Activated CD8-positive, alpha-beta T cell treated with anti-CD3 and anti-CD28 coated beads, Interleukin-2, amount 10 ng/mL, durations not matched to agents 7 days and 5 days (primary cell): ENCODE results near the gene STK38L. TPM values are rescaled to one million over a fixed set of nuclear protein-coding genes. Genes with fewer than 3 reads are reported as not detected.

Source experiments
- ATAC-seq: fragments of 150-1000 bp; cut with Tn5 transposase; one replicate; pipeline ENCODE4 v1.10.0; 2021; ENCODE audit warnings: moderate library complexity
- CTCF ChIA-PET: fragments of 350-600 bp; sonication (Branson Sonifier 250); formaldehyde crosslinking; loops from one replicate; lab custom pipeline; 2021; ENCODE audit warnings: antibody characterized with exemption; lab: Charles Lee
- POLR2A ChIA-PET: fragments of 350-600 bp; sonication (Branson Sonifier 250); formaldehyde crosslinking; loops from one replicate; lab custom pipeline; 2021; ENCODE audit warnings: antibody characterized with exemption; lab: Charles Lee
- DNase-seq: peaks from one replicate; pipeline ENCODE4 v3.0.0-alpha.2; 2020
- H3K27ac Mint-ChIP-seq: one replicate; pipeline ENCODE4 v1.8.0; 2021; ENCODE audit warnings: mild to moderate bottlenecking, mixed read lengths
- H3K27me3 Mint-ChIP-seq: one replicate; pipeline ENCODE4 v1.8.0; 2021; ENCODE audit warnings: low read depth, mixed read lengths
- H3K36me3 Mint-ChIP-seq: one replicate; pipeline ENCODE4 v1.8.0; 2021; ENCODE audit warnings: low read depth, mixed read lengths
- H3K4me1 Mint-ChIP-seq: one replicate; pipeline ENCODE4 v1.8.0; 2021; ENCODE audit warnings: low read depth, mixed read lengths
- H3K4me3 Mint-ChIP-seq: one replicate; pipeline ENCODE4 v1.8.0; 2021; ENCODE audit warnings: mild to moderate bottlenecking, mixed read lengths
- H3K9me3 Mint-ChIP-seq: one replicate; pipeline ENCODE4 v1.8.0; 2022; ENCODE audit warnings: mixed read lengths; ENCODE audit not compliant: insufficient read depth
- total RNA-seq, 2 experiments: library from RNA; stranded (reverse); gene quantifications; one replicate each; pipeline ENCODE4 v1.2.3, GENCODE V29; 2021

STK38L gene
- total RNA-seq, 2 experiments from 2014 or later, result 18.1 to 19.3 TPM

DNA sequence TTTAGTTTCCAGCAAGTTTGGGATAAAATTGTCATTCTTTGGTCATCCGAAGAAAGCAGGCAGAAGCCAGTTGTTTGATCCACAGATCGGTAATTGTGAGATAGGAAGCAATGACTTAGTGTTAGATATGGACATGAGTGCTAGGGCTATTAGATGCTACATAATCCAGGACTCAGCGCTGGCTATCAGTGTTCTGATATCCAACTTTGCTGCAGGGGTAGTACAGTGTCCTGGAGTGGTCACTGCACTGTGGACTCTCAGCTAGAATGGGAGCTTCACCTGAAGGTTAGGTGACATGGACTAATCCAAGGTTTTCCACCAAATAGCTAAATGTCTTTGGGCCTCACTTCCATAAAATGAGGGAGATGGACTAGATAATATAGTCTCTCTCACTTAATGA, 39.9 kb downstream of the STK38L start:
- DNase-seq, result no peak
- ChIA-PET CTCF (no interaction called here), POLR2A (no interaction called here)
- no peak overlapping the region for H3K27ac Mint-ChIP-seq
- H3K36me3 Mint-ChIP-seq, result no peaks in the 10 kb centered on the region
- H3K4me3 Mint-ChIP-seq, result no peak overlapping the region
- H3K27me3 Mint-ChIP-seq, result no peaks in the 10 kb centered on the region
- no peak for ATAC-seq
- peaks cover 3% of the 10 kb centered on the region for H3K4me1 Mint-ChIP-seq
- no peaks in the 10 kb centered on the region for H3K9me3 Mint-ChIP-seq

DNA sequence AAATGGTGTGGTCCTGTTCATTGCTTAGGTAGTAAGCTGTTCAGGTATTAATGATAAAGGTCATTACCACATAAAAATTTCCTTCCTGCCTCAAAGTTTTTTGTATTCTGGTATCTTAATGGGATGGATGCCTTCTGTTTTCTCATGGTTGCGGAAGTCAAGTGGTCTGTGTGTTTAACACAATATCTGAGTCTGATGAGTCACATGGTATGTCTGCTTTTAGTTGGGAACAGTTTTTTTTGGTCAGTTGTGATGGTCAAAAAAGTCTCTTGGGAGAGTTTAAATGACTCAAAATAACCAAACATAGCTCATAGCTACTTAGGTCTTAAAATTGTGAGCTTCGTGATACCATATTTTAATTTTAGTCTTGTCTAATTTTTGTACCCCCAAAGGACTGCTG, 40.7 kb downstream of the STK38L start:
- ChIA-PET CTCF (interaction anchor here (1.0 to 1.5 kb wide), 2 partner anchors 22 to 23 kb away, joined by 3 read pairs; no protein-coding TSS in a partner anchor), POLR2A (no interaction called here)
- DNase-seq (no peak), ATAC-seq (no peak)
- Mint-ChIP-seq H3K9me3 (no peaks in the 10 kb centered on the region), H3K27ac (no peak overlapping the region), H3K4me1 (peaks cover 3% of the 10 kb centered on the region), H3K27me3 (no peaks in the 10 kb centered on the region), H3K36me3 (no peaks in the 10 kb centered on the region), H3K4me3 (no peak overlapping the region)

DNA sequence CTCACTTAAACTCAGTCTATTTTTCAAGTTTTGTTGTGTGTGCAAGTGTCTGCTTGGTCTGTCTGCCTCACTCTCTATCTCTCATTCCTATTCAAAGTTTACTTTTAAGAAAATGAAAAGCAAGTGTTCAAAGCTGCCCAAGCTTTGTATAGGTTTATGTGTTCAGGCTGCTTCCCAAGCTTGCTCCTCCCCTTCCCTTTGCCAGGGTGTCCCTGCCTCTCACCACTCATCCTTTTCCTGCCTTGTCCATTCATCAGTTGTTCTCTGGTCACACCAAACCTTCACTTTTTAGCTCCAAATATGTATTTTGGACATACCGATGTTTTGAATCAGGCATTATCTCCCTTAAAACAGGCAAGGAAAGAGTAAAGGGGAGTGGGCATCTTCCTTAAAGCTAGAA, 41.3 kb downstream of the STK38L start:
- ChIA-PET POLR2A (no interaction called here), CTCF (interaction anchor here (0.8 to 1.5 kb wide), 4 partner anchors 11 to 367 kb away, joined by 3 read pairs; no protein-coding TSS in a partner anchor)
- DNase-seq (no peak), ATAC-seq (no peak)
- no peaks in the 10 kb centered on the region for H3K27me3 Mint-ChIP-seq
- H3K36me3 Mint-ChIP-seq, result no peaks in the 10 kb centered on the region
- H3K4me1 Mint-ChIP-seq, result no peaks in the 10 kb centered on the region
- H3K4me3 Mint-ChIP-seq, result no peak overlapping the region
- H3K9me3 Mint-ChIP-seq, result no peaks in the 10 kb centered on the region
- no peak overlapping the region for H3K27ac Mint-ChIP-seq

DNA sequence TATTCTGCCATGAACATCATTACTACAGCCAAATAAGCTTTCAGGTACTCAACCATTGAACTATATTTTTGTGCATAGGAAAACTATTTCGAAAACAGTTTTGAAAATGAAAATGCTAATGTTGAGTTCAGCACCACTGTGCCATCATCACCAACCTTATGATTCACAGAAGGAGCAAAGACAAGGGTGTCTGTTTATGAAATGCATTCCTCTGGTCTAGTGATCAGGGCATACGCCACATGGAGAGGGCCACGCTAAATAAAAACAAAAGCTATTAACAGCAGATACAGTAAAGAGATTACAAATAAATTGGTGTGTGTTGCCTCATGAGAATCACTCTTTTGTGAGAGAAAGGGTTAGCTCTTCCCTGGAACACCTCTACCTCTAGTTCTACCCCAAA, 45.3 kb downstream of the STK38L start:
- Mint-ChIP-seq H3K4me1 (no peaks in the 10 kb centered on the region), H3K4me3 (no peak overlapping the region), H3K9me3 (no peaks in the 10 kb centered on the region), H3K36me3 (no peaks in the 10 kb centered on the region), H3K27ac (no peak overlapping the region), H3K27me3 (no peaks in the 10 kb centered on the region)
- DNase-seq, result no peak
- ATAC-seq, result no peak
- CTCF ChIA-PET, result no interaction called here
- POLR2A ChIA-PET, result interaction anchor here (0.6 kb wide), 1 partner anchor 12 kb away, joined by 5 read pairs; no protein-coding TSS in a partner anchor

DNA sequence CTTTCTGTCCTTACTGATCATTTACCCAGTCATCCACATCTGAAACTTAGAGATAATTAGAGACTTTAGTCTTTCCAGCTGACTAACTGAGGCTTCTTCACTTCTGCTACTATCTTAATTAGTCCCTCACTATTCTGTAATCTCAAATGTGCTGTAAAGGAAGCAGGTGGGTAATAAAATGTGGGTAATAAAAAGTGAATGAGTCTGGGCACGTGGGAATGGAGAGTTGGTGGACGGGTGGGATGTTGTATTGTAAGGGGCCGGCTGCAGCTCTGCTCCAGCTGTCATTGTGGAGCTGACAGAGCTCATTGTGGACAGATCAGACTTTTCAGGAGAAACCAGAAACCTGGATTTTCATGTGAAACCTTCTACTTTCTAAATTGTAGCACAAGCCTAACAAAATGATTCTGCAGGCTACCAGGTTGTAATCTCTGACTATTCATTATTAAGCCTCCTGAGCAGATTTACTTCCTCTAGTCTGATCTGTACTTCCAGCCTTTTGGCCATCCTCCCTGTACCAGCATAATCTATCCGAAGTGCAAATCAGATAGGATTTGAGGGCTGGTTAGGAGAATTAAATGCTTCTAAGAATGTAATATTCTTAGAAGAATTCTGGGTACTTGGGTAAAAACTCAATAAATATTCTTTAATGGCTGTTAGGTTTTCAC, 46.5 kb downstream of the STK38L start:
- Mint-ChIP-seq H3K27me3 (no peaks in the 10 kb centered on the region), H3K4me1 (no peaks in the 10 kb centered on the region), H3K27ac (no peak overlapping the region), H3K36me3 (no peaks in the 10 kb centered on the region), H3K4me3 (no peak overlapping the region), H3K9me3 (no peaks in the 10 kb centered on the region)
- POLR2A ChIA-PET, result no interaction called here
- CTCF ChIA-PET, result interaction anchor here (0.8 to 1.1 kb wide), 3 partner anchors 12 to 94 kb away, joined by 3 to 5 read pairs (median 4); no protein-coding TSS in a partner anchor
- ATAC-seq (no peak), DNase-seq (no peak)

DNA sequence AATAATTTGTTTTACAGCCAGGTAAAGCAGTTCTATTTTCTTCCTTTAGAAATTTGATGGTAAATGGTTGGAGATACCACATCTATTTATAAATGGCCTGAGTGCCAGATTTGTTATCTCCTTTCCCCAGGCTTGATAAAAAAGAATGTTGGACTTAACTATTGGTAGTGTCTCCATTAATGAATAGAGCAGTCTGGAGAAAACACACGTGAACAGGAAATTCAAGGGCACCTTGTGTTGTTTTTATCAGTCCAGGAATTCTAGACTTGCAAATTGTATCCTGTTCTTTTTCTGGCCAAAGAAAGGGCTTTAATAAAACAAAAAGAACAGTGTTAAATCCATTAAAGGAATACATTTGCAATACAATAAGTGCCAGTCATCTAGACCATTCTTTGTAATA, 47.8 kb downstream of the STK38L start:
- no peak overlapping the region for H3K27ac Mint-ChIP-seq
- ChIA-PET CTCF (no interaction called here), POLR2A (no interaction called here)
- no peaks in the 10 kb centered on the region for H3K36me3 Mint-ChIP-seq
- no peaks in the 10 kb centered on the region for H3K9me3 Mint-ChIP-seq
- no peak for DNase-seq
- H3K27me3 Mint-ChIP-seq, result no peaks in the 10 kb centered on the region
- no peak for ATAC-seq
- H3K4me1 Mint-ChIP-seq, result no peaks in the 10 kb centered on the region
- no peak overlapping the region for H3K4me3 Mint-ChIP-seq

DNA sequence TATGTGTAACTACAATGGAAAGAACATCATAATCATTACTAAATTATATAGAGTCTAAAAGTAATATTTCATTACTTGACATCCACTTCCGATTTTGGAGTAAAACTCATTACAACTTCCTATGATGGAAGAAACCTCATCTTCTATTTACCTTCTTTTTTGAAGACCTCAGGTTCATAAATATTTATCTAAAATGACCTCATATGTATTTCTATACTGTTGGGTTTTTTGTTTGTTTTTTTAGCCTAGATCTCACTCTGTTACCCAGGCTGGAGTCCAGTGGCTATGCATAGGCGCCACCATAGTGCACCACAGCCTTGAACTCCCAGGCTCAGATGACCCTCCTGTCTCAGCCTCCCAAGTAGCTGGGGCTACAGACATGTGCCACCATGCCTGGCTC, 48.6 kb downstream of the STK38L start:
- Mint-ChIP-seq H3K27me3 (no peaks in the 10 kb centered on the region), H3K9me3 (no peaks in the 10 kb centered on the region), H3K27ac (no peak overlapping the region), H3K36me3 (no peaks in the 10 kb centered on the region), H3K4me1 (no peaks in the 10 kb centered on the region), H3K4me3 (no peak overlapping the region)
- ChIA-PET CTCF (no interaction called here), POLR2A (no interaction called here)
- no peak for ATAC-seq
- DNase-seq, result no peak

DNA sequence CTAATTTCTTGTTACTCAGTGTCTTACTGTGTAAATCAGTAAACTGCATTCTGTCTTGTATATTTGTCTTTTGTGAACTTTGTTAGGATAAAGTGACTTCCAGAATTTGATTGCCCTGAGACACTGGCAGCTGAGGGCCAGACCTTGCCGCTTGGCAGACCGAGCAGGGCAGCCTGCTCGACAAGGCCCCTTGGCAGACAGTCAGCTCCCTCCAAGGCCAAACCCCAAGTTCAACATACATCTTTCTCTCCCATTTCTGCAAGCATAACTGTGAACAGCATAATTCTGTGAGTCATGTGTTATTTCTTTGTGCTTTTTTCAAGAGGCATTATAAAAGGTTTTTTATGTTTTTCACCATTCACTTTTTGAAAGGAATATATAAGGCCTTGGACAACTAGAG, 49.4 kb downstream of the STK38L start:
- no peak overlapping the region for H3K27ac Mint-ChIP-seq
- CTCF ChIA-PET, result no interaction called here

DNA sequence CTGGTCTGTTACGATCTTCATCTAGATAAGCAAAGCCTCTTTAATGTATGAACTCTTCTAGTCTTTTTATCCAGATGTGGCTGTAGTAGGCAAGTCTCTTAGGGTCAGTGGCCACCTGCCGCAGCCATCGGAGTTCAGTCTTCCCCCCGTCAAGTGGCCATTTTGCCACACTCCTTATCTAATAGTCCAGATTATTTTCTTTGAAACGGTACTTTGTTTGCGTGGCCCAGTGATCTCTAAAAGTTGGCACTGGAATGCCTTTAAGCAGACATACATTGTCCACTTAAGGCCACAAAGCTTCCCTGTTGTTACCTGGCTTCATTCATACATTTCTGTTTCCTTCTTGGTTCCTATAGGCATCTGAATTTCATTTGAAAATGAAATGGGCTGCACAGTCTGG, 52.6 kb downstream of the STK38L start:
- H3K27ac Mint-ChIP-seq, result no peak overlapping the region
- no peak for DNase-seq
- CTCF ChIA-PET, result interaction anchor here (0.8 to 2.3 kb wide), 4 partner anchors 10 to 411 kb away, joined by 3 to 16 read pairs (median 4); no protein-coding TSS in a partner anchor
- POLR2A ChIA-PET, result interaction anchor here (1.4 kb wide), 1 partner anchor 275 kb away, joined by 5 read pairs; the partner anchor contains the start of gene MED21
- peaks cover 9% of the 10 kb centered on the region for H3K36me3 Mint-ChIP-seq
- H3K9me3 Mint-ChIP-seq, result no peaks in the 10 kb centered on the region
- H3K27me3 Mint-ChIP-seq, result no peaks in the 10 kb centered on the region
- H3K4me1 Mint-ChIP-seq, result no peaks in the 10 kb centered on the region
- H3K4me3 Mint-ChIP-seq, result no peak overlapping the region
- no peak for ATAC-seq

More for the DNA sequence above, 49.4 kb downstream of the STK38L start:
- Mint-ChIP-seq H3K9me3 (no peaks in the 10 kb centered on the region), H3K4me1 (no peaks in the 10 kb centered on the region), H3K36me3 (peaks cover under 1% of the 10 kb centered on the region), H3K4me3 (no peak overlapping the region), H3K27me3 (no peaks in the 10 kb centered on the region)
- POLR2A ChIA-PET, result no interaction called here
- no peak for ATAC-seq
- DNase-seq, result no peak

DNA sequence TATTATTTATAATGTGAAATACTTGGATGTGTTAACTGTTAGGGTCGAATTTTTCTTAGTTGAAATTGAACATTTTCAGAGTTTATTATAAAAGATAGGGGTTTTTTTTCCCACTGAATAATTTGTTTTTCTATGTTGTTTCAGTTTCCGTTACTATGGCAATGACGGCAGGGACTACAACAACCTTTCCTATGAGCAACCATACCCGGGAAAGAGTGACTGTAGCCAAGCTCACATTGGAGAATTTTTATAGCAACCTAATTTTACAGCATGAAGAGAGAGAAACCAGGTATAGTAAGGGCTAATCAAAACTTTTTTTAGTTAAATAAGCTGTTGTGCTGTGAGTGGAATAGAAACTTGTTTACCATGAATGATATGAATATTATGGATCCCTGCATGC, 53.5 kb downstream of the STK38L start:
- H3K27me3 Mint-ChIP-seq, result no peaks in the 10 kb centered on the region
- CTCF ChIA-PET, result interaction anchor here (0.8 to 2.3 kb wide), 3 partner anchors 9 to 412 kb away, joined by 4 to 16 read pairs (median 4); no protein-coding TSS in a partner anchor
- no peak for ATAC-seq
- no peaks in the 10 kb centered on the region for H3K4me1 Mint-ChIP-seq
- H3K9me3 Mint-ChIP-seq, result no peaks in the 10 kb centered on the region
- POLR2A ChIA-PET, result interaction anchor here (1.4 kb wide), 1 partner anchor 276 kb away, joined by 5 read pairs; the partner anchor contains the start of gene MED21
- no peak for DNase-seq
- no peak overlapping the region for H3K4me3 Mint-ChIP-seq
- H3K27ac Mint-ChIP-seq, result no peak overlapping the region
- H3K36me3 Mint-ChIP-seq, result peaks cover 11% of the 10 kb centered on the region

DNA sequence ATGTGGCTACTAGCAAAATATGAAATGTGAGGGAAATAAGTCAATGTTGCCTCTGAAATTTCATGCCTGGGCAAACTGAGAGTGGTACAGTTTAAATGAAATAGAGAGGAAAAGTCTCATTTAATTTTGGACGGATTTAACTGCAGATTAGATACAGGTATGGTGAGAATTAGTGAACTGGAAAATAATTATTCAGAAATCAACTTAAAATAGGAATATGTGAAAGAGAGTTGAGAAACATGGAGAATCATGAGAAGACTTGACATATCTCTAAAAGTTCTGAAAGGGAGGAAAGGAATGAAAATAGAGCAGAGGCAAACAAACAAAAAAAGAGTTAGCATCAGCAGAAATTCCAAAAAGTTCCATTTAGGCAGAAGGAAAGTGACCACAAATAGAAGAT, 55.0 kb downstream of the STK38L start:
- Mint-ChIP-seq H3K4me3 (no peak overlapping the region), H3K36me3 (peaks cover 15% of the 10 kb centered on the region), H3K4me1 (no peaks in the 10 kb centered on the region), H3K27ac (no peak overlapping the region), H3K27me3 (no peaks in the 10 kb centered on the region), H3K9me3 (no peaks in the 10 kb centered on the region)
- ChIA-PET CTCF (interaction anchor here (0.6 kb wide), 1 partner anchor 255 kb away, joined by 3 read pairs; no protein-coding TSS in a partner anchor), POLR2A (no interaction called here)
- DNase-seq, result no peak
- no peak for ATAC-seq

DNA sequence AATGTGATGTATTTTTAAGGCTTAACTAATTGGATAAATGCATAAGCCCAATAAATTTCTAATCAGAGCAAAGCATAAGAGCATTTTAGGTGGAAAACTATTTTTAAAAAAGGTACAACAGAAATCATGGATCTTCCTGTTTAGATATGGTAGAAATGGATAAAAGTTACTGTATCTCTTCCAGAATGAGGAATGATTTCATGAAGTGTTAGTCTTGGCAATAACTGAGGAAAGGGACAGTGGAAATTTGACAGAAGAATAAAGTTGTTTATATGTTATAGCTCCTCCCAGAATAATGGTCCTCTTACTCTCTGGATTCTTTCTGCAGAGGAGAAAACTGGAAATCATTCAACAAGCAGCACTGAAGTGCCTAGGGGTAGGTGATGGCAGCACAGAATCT, 56.1 kb downstream of the STK38L start:
- ChIA-PET CTCF (no interaction called here), POLR2A (no interaction called here)
- H3K27me3 Mint-ChIP-seq, result no peaks in the 10 kb centered on the region
- no peaks in the 10 kb centered on the region for H3K4me1 Mint-ChIP-seq
- H3K27ac Mint-ChIP-seq, result no peak overlapping the region
- ATAC-seq, result no peak
- peaks cover 15% of the 10 kb centered on the region for H3K36me3 Mint-ChIP-seq
- no peak overlapping the region for H3K4me3 Mint-ChIP-seq
- no peaks in the 10 kb centered on the region for H3K9me3 Mint-ChIP-seq
- no peak for DNase-seq
